ENCODE measurements around the gene SLC22A7.

DNA sequence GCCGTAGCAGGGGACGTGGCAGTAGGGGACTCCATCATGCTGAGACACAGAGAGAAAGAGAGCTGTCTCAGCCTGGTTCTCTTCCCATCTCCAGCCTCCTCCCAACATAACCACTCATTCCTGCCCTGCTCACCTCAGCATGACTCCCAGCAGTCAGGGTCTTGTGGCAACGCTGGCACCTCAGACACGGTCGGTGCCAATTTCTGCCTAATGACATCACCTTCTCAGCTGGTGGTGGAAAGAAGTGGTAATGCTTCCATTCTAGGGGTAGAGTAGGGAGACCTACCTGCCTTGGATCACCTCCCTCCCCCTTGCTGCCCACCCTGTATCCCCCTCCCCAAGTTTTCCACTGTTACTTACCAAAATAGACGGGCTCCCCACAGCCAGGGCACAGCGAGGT, 8.0 kb downstream of the SLC22A7 start:
- TF ChIP-seq, protein P1, sequence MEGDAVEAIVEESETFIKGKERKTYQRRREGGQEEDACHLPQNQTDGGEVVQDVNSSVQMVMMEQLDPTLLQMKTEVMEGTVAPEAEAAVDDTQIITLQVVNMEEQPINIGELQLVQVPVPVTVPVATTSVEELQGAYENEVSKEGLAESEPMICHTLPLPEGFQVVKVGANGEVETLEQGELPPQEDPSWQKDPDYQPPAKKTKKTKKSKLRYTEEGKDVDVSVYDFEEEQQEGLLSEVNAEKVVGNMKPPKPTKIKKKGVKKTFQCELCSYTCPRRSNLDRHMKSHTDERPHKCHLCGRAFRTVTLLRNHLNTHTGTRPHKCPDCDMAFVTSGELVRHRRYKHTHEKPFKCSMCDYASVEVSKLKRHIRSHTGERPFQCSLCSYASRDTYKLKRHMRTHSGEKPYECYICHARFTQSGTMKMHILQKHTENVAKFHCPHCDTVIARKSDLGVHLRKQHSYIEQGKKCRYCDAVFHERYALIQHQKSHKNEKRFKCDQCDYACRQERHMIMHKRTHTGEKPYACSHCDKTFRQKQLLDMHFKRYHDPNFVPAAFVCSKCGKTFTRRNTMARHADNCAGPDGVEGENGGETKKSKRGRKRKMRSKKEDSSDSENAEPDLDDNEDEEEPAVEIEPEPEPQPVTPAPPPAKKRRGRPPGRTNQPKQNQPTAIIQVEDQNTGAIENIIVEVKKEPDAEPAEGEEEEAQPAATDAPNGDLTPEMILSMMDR (IDR thresholded peaks at IDR 0.05), result no peak
- no peak for TF ChIP-seq POLR2A (IDR thresholded peaks at IDR 0.05)

All from testis (tissue), 2 donors.